Ishikawa (cell line): ENCODE data around the gene BCAR1.

Experiments
- TCF12 ChIP-seq: IDR thresholded peaks from 2 replicates; pipeline ENCODE4 v1.6.1; 2012; ENCODE audit warnings: low read depth
- TF ChIP-seq, protein P1 (sequence below): IDR thresholded peaks from 2 replicates; pipeline ENCODE4 v1.6.1; 2012; ENCODE audit warnings: low read depth, mild to moderate bottlenecking

DNA sequence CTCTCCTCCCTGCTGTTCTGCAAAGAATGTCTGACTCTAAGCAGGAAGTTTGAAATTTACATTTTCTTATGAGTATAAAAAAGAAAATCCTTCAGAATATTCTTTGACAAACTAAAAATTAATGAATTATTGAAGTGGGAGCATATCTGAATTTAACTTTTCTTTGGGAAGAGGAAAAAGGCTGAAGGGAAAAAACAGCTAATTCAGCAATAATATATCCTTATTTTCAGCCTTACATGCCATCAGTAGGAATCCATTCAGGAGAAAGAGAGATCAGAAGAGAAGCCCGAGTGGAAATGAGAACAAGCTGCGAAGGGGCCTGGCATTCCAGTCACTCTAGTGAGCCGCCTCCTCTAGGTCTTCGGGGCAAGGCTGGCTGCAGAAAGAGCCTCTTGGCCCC lies 41.7 kb upstream of the BCAR1 start:
- TF ChIP-seq, protein P1, sequence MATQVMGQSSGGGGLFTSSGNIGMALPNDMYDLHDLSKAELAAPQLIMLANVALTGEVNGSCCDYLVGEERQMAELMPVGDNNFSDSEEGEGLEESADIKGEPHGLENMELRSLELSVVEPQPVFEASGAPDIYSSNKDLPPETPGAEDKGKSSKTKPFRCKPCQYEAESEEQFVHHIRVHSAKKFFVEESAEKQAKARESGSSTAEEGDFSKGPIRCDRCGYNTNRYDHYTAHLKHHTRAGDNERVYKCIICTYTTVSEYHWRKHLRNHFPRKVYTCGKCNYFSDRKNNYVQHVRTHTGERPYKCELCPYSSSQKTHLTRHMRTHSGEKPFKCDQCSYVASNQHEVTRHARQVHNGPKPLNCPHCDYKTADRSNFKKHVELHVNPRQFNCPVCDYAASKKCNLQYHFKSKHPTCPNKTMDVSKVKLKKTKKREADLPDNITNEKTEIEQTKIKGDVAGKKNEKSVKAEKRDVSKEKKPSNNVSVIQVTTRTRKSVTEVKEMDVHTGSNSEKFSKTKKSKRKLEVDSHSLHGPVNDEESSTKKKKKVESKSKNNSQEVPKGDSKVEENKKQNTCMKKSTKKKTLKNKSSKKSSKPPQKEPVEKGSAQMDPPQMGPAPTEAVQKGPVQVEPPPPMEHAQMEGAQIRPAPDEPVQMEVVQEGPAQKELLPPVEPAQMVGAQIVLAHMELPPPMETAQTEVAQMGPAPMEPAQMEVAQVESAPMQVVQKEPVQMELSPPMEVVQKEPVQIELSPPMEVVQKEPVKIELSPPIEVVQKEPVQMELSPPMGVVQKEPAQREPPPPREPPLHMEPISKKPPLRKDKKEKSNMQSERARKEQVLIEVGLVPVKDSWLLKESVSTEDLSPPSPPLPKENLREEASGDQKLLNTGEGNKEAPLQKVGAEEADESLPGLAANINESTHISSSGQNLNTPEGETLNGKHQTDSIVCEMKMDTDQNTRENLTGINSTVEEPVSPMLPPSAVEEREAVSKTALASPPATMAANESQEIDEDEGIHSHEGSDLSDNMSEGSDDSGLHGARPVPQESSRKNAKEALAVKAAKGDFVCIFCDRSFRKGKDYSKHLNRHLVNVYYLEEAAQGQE, result no peak
- no peak for TF ChIP-seq TCF12
